Mononuclear cell (primary cell): ENCODE data around the gene MEIS1. TPM values are rescaled to one million over a fixed set of nuclear protein-coding genes. Genes with fewer than 3 reads are reported as not detected.

ENCODE experiments used
- H3K27me3 ChIP-seq: 2 replicates; pipeline ENCODE4 v1.6.0; 2011; ENCODE audit warnings: low read length, control low read depth; ENCODE audit not compliant: insufficient read depth
- H3K4me1 ChIP-seq: 2 replicates; pipeline ENCODE4 v1.5.1; 2011; ENCODE audit warnings: mild to moderate bottlenecking, low read length, control low read depth; ENCODE audit not compliant: insufficient read depth
- H3K4me3 ChIP-seq: 2 replicates; pipeline ENCODE4 v1.5.1; 2011; ENCODE audit warnings: mild to moderate bottlenecking, low read length, moderate library complexity
- H3K9me3 ChIP-seq: 2 replicates; pipeline ENCODE4 v1.5.1; 2011; ENCODE audit warnings: low read depth, mild to moderate bottlenecking, control low read depth, low read length
- total RNA-seq: library from RNA; depleted of rRNA; stranded (reverse); fragments of >200 nt; gene quantifications from one replicate; pipeline ENCODE4 v1.2.3, GENCODE V29; 2012

The MEIS1 gene
- total RNA-seq, 1 donor, result 4.9 TPM

DNA sequence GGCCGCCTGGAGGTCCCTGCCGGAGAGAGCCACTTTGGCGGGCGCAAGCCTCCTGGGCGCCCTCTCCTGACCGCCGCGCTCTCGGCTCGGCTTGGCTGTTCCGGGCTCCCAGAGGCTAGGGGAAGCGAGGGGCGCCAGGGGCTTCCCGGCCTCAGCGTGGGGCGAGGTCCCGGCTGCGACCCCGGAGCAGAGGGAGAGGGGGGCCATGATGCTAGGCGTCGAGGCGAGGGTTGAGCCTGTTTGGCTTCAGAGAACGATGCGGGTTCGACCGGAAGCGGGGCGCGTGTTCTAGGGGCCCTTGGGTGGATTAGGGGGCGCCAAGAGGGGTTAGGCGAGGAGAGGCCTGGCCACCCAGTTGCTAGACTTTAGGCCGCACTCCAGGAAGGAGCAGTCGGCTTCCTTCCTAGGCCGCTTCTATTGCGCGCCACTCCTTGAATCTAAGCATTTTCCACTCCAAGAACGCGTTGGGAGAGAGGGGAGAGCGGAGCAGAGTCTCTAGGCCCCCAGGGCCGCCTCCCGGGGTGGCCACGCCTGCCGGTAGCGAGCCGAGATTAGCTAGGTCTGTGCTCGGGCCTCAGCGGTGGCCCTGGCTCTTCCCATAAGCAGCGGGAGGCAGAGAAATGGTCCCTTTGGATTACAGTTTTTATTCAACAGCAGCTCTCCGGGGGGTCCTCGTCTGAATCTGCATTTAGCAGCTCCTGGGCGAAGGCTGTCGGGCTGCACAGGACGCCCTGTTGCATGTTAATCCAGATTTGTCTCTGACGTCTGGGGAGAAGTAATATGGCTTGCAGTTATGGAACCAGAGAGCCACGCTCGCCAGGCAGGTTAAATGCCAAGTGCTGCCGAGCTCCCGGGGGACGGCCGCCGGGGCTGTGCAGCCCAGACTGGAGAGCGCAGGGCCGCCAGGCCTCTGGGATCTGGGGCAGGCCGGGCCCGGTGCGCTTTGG lies 11.3 kb downstream of the MEIS1 start:
- H3K4me3 ChIP-seq, result no peak overlapping the region
- H3K9me3 ChIP-seq, result no peaks in the 10 kb centered on the region
- H3K27me3 ChIP-seq, result peaks cover 67% of the 10 kb centered on the region
- H3K4me1 ChIP-seq, result peaks cover 15% of the 10 kb centered on the region

DNA sequence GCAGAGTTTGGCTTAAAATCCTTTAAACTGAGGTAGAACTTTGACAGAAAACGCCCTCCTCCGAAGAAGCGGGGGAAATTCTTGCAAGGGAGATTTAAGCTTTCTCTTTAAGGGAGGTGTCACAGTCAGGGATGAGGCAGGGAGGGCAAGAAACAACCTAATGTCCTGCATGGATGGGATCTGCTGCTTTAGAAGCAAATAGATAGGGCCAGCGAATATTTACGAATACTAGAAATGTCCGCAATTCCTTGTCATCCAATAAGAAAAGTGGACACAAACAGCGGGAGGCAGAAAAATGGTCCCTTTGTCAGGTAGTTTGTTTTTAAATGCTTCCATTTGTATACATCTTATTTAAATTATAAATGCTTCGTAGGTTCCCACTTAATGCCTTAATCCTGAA lies 12.0 kb downstream of the MEIS1 start:
- H3K4me3 ChIP-seq, result no peak overlapping the region
- H3K27me3 ChIP-seq, result peaks cover 60% of the 10 kb centered on the region
- no peaks in the 10 kb centered on the region for H3K9me3 ChIP-seq
- H3K4me1 ChIP-seq, result peaks cover 15% of the 10 kb centered on the region

DNA sequence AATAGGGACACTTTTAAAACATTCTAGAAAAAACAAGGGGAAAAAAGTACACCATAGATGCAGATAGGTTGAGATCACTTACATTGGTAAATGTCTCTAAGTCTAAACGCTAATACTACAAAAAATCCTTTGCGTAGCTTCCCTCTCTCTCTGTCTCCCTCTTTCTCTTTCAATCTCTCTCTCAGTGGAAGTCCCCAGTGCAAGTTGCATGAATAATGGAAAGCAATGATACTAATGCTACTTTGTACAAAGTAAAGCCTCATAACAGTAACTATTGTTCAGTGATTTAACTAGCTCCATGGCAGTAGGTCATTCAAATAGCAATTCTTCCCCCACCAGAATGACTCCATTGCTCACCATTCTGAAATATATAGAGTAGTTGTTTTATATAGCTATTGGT lies 12.8 kb downstream of the MEIS1 start:
- Histone ChIP-seq H3K4me1 (peaks cover 15% of the 10 kb centered on the region), H3K4me3 (no peak overlapping the region), H3K9me3 (no peaks in the 10 kb centered on the region), H3K27me3 (peaks cover 52% of the 10 kb centered on the region)

DNA sequence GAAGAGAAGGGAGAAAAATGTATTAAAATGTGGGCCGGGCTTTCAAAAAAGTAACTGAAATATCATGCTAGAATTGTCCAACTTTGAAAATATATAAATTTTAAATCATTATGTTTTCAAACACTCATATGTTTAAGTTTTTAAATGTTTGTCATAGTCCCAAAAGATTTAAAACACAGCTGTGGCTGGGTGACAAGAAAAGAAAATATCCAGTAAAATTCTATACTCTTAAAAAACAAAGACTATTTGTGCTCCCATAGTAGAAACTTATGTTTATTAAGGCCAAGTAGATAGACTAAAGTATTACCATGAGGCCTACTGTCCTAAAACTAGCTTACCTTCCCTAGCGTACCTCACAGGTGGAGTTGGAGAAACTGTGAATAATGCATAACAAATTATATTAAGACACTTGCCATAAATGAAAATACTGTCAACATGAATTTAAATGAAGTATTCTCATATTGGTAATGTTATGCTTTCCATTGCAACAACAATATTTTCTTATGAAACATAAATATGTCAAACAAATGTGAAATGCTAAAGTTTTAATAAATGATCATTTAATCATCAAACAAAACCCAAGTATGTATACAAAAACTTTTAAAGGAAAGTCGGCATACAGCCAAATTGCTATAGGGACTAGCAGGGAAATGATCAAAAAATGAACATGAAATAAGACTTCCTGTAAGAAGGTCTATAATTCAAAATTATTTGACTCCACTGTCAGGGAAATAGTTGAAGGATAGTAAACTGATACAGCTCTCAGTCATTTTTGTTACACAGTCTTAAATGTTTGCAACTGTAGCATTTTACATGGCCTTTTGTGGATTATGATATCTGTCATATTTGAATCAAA lies 13.4 kb downstream of the MEIS1 start:
- Histone ChIP-seq H3K9me3 (no peaks in the 10 kb centered on the region), H3K4me1 (peaks cover 15% of the 10 kb centered on the region), H3K4me3 (no peak overlapping the region), H3K27me3 (peaks cover 45% of the 10 kb centered on the region)

DNA sequence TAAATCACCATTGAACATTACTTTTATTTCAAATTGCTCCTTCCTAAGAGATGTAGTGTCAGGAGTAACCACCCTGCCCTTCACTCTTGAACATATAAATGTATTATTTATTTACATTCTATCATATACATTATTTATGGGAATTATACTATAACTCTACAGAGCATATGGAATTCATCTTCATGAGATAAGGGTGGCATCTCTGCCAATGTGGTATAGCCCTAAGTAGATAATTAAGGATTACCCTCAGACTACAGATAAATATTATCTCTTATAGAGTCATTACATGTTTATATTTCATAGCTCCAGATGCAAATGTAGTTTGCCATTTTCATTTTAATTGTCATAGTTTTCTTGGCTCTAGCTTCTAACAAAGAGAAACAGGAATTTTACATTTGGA lies 17.3 kb downstream of the MEIS1 start:
- H3K4me1 ChIP-seq, result no peaks in the 10 kb centered on the region
- H3K4me3 ChIP-seq, result no peak overlapping the region
- H3K27me3 ChIP-seq, result peaks cover 7% of the 10 kb centered on the region
- no peaks in the 10 kb centered on the region for H3K9me3 ChIP-seq

DNA sequence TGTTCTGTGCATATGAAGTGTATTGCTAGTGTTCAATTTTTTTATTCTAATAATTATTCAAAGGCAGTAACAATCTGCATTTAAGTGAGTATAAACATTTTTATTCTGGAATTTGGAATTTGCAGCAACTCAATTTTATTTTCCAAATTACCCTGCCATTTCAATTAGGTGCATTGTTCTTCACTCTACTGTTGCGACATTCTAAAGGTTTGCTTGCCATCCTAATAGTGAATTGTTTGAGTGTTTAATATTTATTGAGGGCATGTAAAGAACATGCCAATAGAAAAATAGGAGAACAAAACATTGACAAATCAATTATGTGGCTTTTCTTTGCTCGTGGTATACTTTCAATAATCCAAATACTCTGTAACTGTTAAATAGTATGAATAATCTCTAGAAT lies 18.0 kb downstream of the MEIS1 start:
- H3K4me3 ChIP-seq, result no peak overlapping the region
- H3K27me3 ChIP-seq, result no peaks in the 10 kb centered on the region

DNA sequence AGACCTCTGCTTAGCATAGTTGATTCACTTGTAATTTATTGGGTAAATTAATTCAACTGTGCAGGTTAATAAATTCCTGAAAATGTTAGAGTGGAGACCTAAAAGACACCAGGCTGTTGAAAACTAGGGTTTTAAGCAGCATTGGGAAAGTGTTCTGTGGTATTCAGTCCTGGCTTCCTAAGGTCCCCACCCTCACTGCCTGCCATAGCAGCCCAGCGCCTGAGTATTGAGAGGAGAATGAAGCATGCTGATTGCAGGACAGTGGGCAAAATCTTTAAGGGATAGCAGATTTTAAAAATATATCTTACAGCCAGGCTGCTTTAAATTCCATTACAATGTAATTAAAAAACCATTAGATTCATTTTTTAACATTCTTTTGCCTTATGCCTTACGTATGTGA lies 20.6 kb downstream of the MEIS1 start:
- no peak overlapping the region for H3K4me3 ChIP-seq
- H3K27me3 ChIP-seq, result no peaks in the 10 kb centered on the region
- H3K9me3 ChIP-seq, result no peaks in the 10 kb centered on the region
- H3K4me1 ChIP-seq, result no peaks in the 10 kb centered on the region

More for the DNA sequence above, 18.0 kb downstream of the MEIS1 start:
- H3K4me1 ChIP-seq, result no peaks in the 10 kb centered on the region
- no peaks in the 10 kb centered on the region for H3K9me3 ChIP-seq

DNA sequence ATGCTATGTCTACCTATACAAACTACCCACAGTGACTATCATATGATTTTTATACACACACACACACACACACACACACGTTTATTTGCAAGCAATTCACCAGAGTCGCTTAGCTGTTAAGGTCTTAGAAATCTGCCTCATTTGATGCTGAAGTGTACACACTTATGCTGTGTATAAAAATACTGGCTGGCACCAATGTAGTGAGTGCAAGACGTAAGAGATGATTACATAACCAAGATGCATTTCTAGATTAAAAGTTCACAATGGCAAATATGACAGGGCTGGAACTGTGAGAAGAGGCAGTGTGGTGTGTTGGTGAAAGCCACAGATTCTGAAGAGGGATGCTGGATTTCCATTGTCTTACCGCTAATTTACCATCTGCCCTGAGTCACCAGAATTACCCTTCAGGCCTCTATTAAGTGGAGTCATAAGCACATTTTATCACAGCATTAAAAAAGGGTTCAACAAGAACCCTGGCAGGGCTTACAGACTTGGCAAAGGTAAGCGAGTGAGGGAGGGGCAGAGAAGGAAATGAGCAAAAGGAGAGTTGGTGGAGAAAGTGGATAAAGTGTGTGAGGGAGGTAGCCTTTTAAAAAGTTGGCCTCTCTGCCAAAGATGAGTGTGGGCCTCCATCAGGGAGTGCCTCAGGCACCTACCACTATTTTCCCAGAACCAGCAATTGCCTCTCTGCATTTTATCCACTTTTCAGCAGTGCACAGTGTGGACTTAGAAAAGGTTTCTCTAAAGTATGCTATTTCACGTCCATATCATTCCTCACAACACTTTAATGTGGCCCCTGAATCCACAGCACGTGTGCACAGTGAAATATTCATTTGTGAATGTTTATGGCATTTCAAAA lies 21.5 kb downstream of the MEIS1 start:
- H3K9me3 ChIP-seq, result no peaks in the 10 kb centered on the region
- H3K4me1 ChIP-seq, result no peaks in the 10 kb centered on the region
- no peak overlapping the region for H3K4me3 ChIP-seq
- H3K27me3 ChIP-seq, result no peaks in the 10 kb centered on the region

DNA sequence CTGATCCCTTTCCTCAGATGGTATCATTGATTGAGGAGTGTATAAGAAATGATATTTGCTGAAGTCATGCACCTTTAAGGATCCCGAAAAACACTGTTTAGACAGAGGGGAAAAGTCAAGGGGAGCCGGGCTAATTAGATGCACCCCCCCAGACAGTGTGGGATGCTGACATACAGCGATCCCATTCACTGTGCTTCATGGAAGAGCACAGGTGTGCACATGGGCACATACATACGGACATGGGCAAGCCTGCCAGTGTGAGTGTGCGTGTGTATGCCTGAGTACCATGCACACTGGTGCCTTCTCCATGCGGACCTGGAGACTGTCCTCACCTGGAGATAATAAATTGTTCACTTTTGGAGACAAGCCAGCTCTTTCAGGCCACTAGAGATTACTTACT lies 22.6 kb downstream of the MEIS1 start:
- no peaks in the 10 kb centered on the region for H3K27me3 ChIP-seq
- H3K9me3 ChIP-seq, result no peaks in the 10 kb centered on the region
- no peak overlapping the region for H3K4me3 ChIP-seq
- H3K4me1 ChIP-seq, result no peaks in the 10 kb centered on the region

DNA sequence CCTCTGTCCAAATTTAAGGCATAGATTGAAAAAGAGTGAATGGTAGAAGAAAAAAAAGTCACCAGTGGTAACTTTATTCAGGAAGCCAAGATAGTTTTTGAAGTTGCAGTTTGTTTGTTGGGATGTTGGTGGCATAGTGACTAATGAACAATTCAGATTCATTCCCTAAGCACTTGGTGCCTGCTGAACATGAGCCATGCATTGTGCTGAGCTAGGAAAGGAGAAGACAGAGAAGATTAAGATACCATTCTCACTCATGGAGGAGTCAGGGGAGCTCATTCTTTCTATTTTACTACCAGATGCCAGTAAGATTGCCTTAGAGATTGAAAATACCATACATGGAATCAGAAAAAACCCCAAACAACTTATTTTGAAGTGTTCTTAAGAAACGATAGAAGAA lies 25.1 kb downstream of the MEIS1 start:
- Histone ChIP-seq H3K9me3 (no peaks in the 10 kb centered on the region), H3K4me3 (no peak overlapping the region), H3K27me3 (no peaks in the 10 kb centered on the region), H3K4me1 (no peaks in the 10 kb centered on the region)

DNA sequence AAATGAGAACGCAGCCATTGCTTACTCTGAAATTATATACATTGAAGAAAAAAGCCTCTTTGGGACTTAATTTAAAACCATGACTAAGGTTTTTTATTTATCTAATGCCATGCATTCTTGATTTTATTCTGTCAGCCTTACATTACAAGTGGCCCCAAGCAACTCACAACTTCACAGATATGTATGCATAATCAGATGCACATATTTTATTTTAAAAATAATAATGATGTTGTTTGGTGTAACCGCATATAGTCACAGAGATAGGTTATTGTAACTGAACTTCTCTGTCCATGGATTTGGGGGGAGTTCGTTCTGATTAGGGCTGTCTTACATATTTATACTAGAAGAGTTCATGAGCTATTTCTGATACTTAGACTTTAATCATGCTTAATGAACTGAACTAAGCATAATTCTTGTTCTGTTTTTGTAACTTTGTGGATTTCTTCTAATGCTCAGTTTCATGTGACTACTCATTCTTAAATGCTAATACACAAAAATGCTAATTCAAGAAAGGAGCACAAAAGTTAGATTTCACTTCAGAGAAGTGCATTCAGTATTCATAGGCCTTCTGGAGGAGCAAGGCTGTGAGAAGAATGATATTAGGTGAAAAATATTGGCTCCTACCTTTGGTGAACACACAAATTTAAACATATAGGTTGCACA lies 26.2 kb downstream of the MEIS1 start:
- Histone ChIP-seq H3K9me3 (no peaks in the 10 kb centered on the region), H3K4me1 (no peaks in the 10 kb centered on the region), H3K4me3 (no peak overlapping the region), H3K27me3 (no peaks in the 10 kb centered on the region)

DNA sequence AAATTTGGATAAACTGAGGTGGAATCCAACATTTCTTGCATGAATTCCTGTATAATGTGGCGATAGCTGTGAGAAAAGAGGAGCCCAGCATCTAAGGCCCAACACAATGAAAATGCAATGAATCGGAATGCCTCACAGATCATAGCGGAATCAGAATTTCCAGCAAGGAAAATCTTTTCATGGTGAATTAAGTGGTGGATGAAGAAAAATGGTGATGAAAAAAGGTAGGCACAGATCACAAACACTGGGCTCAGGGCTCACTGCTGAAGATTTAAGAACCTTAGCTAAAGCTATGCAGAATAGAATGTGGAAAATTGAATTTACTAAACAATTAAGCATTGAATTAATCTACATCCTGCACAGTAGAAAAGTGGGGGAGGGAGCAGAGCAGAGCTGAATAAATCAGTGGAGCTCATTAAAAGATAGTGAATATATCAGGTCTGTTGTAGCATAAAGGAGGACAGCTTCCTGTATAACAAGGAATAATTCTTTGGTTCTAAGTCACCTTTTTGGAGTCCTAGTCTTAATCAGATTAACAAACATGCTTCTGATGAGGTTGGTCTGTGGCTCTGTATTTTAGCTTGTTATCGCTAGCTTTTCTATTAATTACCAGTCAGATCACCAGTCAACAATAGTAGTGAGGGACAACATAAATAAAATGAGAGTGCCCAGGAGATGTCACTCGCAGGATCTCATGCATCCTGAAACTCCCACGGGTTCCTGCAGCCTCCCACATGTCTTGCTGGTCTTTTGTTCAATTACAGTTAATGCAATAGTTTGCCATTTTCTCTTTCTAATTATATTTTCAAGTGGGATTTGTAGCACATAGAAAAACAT lies 27.0 kb downstream of the MEIS1 start:
- Histone ChIP-seq H3K4me1 (no peaks in the 10 kb centered on the region), H3K27me3 (no peaks in the 10 kb centered on the region), H3K9me3 (no peaks in the 10 kb centered on the region), H3K4me3 (no peak overlapping the region)

DNA sequence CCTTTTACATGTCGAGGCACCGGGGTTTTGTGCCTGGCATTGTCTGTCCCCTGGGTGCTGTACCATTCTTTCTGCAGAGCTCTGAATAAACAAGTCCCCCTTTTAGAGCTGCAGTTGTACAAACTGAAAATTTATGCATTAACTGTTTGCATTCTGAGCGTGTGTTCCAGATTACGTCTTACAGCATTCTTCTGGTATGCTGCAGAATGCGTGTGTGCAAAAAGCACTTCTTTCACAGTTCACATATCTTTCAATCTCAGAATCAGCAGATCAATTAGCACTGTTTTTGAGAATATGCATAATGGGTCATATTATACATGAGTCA lies 27.5 kb downstream of the MEIS1 start:
- Histone ChIP-seq H3K9me3 (no peaks in the 10 kb centered on the region), H3K4me3 (no peak overlapping the region), H3K27me3 (no peaks in the 10 kb centered on the region), H3K4me1 (no peaks in the 10 kb centered on the region)
